Endothelial cell of umbilical vein (primary cell): ENCODE measurements around the gene CPNE8. TPM values are rescaled to one million over a fixed set of nuclear protein-coding genes. Genes with fewer than 3 reads are reported as not detected.

Experiments
- BruUV-seq: library from RNA; stranded (reverse); fragments of 400-500 nt; replicated peaks from 2 replicates; lab custom pipeline; 2021; lab: Mats Ljungman, UMichigan
- CTCF ChIA-PET: fragments of 300-600, 350-600 bp; sonication (Branson Sonifier 250); formaldehyde crosslinking; loops from one replicate; lab custom pipeline; 2021; ENCODE audit warnings: antibody characterized with exemption, inconsistent platforms; lab: Charles Lee
- POLR2A ChIA-PET: fragments of 300-600, 350-600 bp; sonication (Branson Sonifier 250); formaldehyde crosslinking; loops from one replicate; lab custom pipeline; 2021; ENCODE audit warnings: antibody characterized with exemption, inconsistent platforms; lab: Charles Lee
- DNase-seq: peaks from one replicate; pipeline ENCODE4 v3.0.0-alpha.2; 2011; ENCODE audit warnings: low read depth, low spot score
- FAIRE-seq: peaks from 2 replicates; lab custom pipeline; 2011; peaks lifted over from hg19 to GRCh38; lab: Jason Lieb, UNC
- H2AFZ ChIP-seq: 2 replicates; pipeline ENCODE4 v1.6.0; 2012; ENCODE audit warnings: low read depth, low read length, control low read depth, inconsistent platforms
- H3K27ac ChIP-seq: 2 replicates; pipeline ENCODE4 v1.5.1; 2011; ENCODE audit warnings: low read depth, mild to moderate bottlenecking, control low read depth, low read length, moderate library complexity; ENCODE audit not compliant: insufficient read depth
- H3K27me3 ChIP-seq, 2 experiments: 2 replicates each; pipeline versions ENCODE4 v1.6.0 to v1.6.1; 2011; ENCODE audit warnings: low read length in 2 of 2, mixed read lengths in 1 of 2; ENCODE audit not compliant: control insufficient read depth in 2 of 2, insufficient read depth in 2 of 2
- H3K36me3 ChIP-seq, 2 experiments: 2 replicates in 1 of 2; 3 replicates in 1 of 2; pipeline ENCODE4 v1.5.1; 2011; ENCODE audit warnings: low read length in 2 of 2, mild to moderate bottlenecking in 1 of 2, moderate library complexity in 1 of 2; ENCODE audit not compliant: control insufficient read depth in 2 of 2, insufficient read depth in 2 of 2; ENCODE audit errors: extremely low read depth in 1 of 2
- H3K4me1 ChIP-seq: 3 replicates; pipeline ENCODE4 v1.5.1; 2011; ENCODE audit warnings: mild to moderate bottlenecking, low read length; ENCODE audit not compliant: control insufficient read depth, insufficient read depth; ENCODE audit errors: extremely low read depth
- H3K4me2 ChIP-seq: 2 replicates; pipeline ENCODE4 v1.6.1; 2011; ENCODE audit warnings: low read length, control low read depth, mixed read lengths; ENCODE audit not compliant: insufficient read depth
- H3K4me3 ChIP-seq, 3 experiments: fragments of 200-600 bp in 1 of 3; sonication (generic), shearing (Covaris generic) in 1 of 3; replicated peaks in 1 of 3; 2 replicates each; pipeline ENCODE4 v1.5.1; 2011 to 2016; ENCODE audit warnings: control low read depth in 3 of 3, low read length in 3 of 3, mild to moderate bottlenecking in 2 of 3, inconsistent platforms in 1 of 3, low read depth in 1 of 3, moderate library complexity in 1 of 3; ENCODE audit not compliant: insufficient read depth in 1 of 3
- H3K79me2 ChIP-seq: 2 replicates; pipeline ENCODE4 v1.6.0; 2012; ENCODE audit warnings: low read length, inconsistent platforms; ENCODE audit not compliant: control insufficient read depth, insufficient read depth
- H3K9ac ChIP-seq: replicated peaks from 2 replicates; pipeline ENCODE3; 2011; ENCODE audit warnings: low read length, control low read depth; ENCODE audit not compliant: insufficient read depth; ENCODE audit errors: extremely low read depth
- H3K9me1 ChIP-seq: replicated peaks from 3 replicates; pipeline ENCODE4 v1.6.0; 2011; ENCODE audit warnings: mild to moderate bottlenecking, low read length; ENCODE audit not compliant: control insufficient read depth, insufficient read depth; ENCODE audit errors: extremely low read depth
- H3K9me3 ChIP-seq: replicated peaks from 2 replicates; pipeline ENCODE4 v1.5.1; 2012; ENCODE audit warnings: low read length, inconsistent platforms; ENCODE audit not compliant: control insufficient read depth, insufficient read depth
- H4K20me1 ChIP-seq: replicated peaks from 2 replicates; pipeline ENCODE3; 2011; ENCODE audit warnings: mild to moderate bottlenecking, low read length; ENCODE audit not compliant: control insufficient read depth, insufficient read depth; ENCODE audit errors: extremely low read depth
- CTCF ChIP-seq, 2 donors: IDR thresholded peaks; 1 replicate in 1 of 2; 2 replicates in 1 of 2; pipeline ENCODE4 v1.5.1; 2011; ENCODE audit warnings: low read length in 2 of 2, mild to moderate bottlenecking in 2 of 2, moderate library complexity in 2 of 2, control low read depth in 1 of 2, inconsistent platforms in 1 of 2, low read depth in 1 of 2; ENCODE audit not compliant: insufficient read depth in 1 of 2; ENCODE audit errors: extremely low read depth in 1 of 2
- EZH2 ChIP-seq: IDR thresholded peaks from 2 replicates; pipeline ENCODE4 v1.6.1; 2012; ENCODE audit warnings: borderline replicate concordance, low read depth, mild to moderate bottlenecking, moderate library complexity, low read length, inconsistent platforms; ENCODE audit not compliant: severe bottlenecking
- FOS ChIP-seq: IDR thresholded peaks from 2 replicates; pipeline ENCODE4 v1.6.1; 2011; ENCODE audit warnings: mild to moderate bottlenecking, low read length, moderate library complexity, borderline replicate concordance; ENCODE audit not compliant: insufficient read depth
- GATA2 ChIP-seq: IDR thresholded peaks from 2 replicates; pipeline ENCODE4 v1.7.0; 2011; ENCODE audit warnings: low read depth, mild to moderate bottlenecking, moderate library complexity, mixed read lengths, low read length; ENCODE audit not compliant: insufficient read length, insufficient read depth
- JUN ChIP-seq: IDR thresholded peaks from 2 replicates; pipeline ENCODE4 v1.6.1; 2011; ENCODE audit warnings: borderline replicate concordance, low read depth; ENCODE audit not compliant: insufficient read length, insufficient read depth
- MAX ChIP-seq: IDR thresholded peaks from 2 replicates; pipeline ENCODE4 v1.6.1; 2011; ENCODE audit not compliant: insufficient read depth, insufficient read length
- MYC ChIP-seq: IDR thresholded peaks from one replicate; pipeline ENCODE4 v1.6.1; 2011; ENCODE audit warnings: mild to moderate bottlenecking, low read depth, low read length
- POLR2A ChIP-seq: IDR thresholded peaks from 2 replicates; pipeline ENCODE4 v1.6.1; 2012; ENCODE audit warnings: low read depth, mild to moderate bottlenecking, control low read depth, low read length
- POLR2AphosphoS5 ChIP-seq: IDR thresholded peaks from 2 replicates; pipeline ENCODE4 v1.6.1; 2012; ENCODE audit warnings: low read depth, mild to moderate bottlenecking, control low read depth, low read length, moderate library complexity; ENCODE audit not compliant: insufficient read depth
- dilution Hi-C: fragments of 300-500 bp; cut with MboI; formaldehyde crosslinking; loops from one replicate; pipeline ENCODE4 v1.15.0; 2019; ENCODE audit warnings: low sequenced_read_pairs; ENCODE audit not compliant: extremely low pct_ligation_motif_present
- intact Hi-C: fragments of 100-400 bp; cut with micrococcal nuclease; formaldehyde crosslinking; loops from one replicate; pipeline ENCODE4 v1.10.0; 2022
- polyA plus RNA-seq, 4 experiments: library from polyadenylated mRNA; depleted of rRNA in 3 of 4; stranded (reverse) in 3 of 4; unstranded in 1 of 4; fragments of >200 nt; gene quantifications; 2 replicates each; pipeline versions ENCODE4 v1.2.1 to v1.2.3, GENCODE V29; 2011 to 2012; ENCODE audit warnings: missing spikeins in 1 of 4
- total RNA-seq: library from RNA; stranded (reverse); gene quantifications from 2 replicates; pipeline ENCODE4 v1.2.3, GENCODE V29; 2021

Gene CPNE8
- total and polyA plus RNA-seq, 2 donors (not counting 3 experiments of a cell fraction or from before 2014, with no cell fraction given) = 4.4 to 13.7 TPM

GRCh38 chr12:38850461-38850860 is 54.9 kb downstream of the CPNE8 start:
- H3K4me2 ChIP-seq = no peak overlapping the region
- H3K9ac ChIP-seq = no peak overlapping the region
- H3K27me3 ChIP-seq = no peaks in the 10 kb centered on the region
- intact Hi-C loops = no loop called here
- no TSS peak for BruUV-seq
- no peaks in the 10 kb centered on the region for H4K20me1 ChIP-seq
- no peak overlapping the region for H2AFZ ChIP-seq
- no peaks in the 10 kb centered on the region for H3K9me1 ChIP-seq
- POLR2A ChIA-PET = no interaction called here
- DNase-seq (no peak), FAIRE-seq (no peak)
- CTCF ChIA-PET = no interaction called here
- H3K9me3 ChIP-seq = no peaks in the 10 kb centered on the region
- H3K4me1 ChIP-seq = peaks cover 7% of the 10 kb centered on the region
- no peaks in the 10 kb centered on the region for H3K79me2 ChIP-seq
- dilution Hi-C loops = no loop called here
- no peak for TF ChIP-seq MYC
- TF ChIP-seq GATA2 = no peak
- TF ChIP-seq CTCF (IDR thresholded peaks at IDR 0.05; ENCODE audit: extremely low read depth in 1 of 2, insufficient read depth in 1 of 2, low read depth in 1 of 2, low read length in 2 of 2) = no peak
- no peak for TF ChIP-seq FOS
- TF ChIP-seq POLR2A = no peak
- no peak for TF ChIP-seq MAX
- no peak for TF ChIP-seq JUN
- no peak for TF ChIP-seq POLR2AphosphoS5
- TF ChIP-seq EZH2 = no peak
- no peak overlapping the region for H3K27ac ChIP-seq
- H3K4me3 ChIP-seq = no peak overlapping the region
- no peaks in the 10 kb centered on the region for H3K36me3 ChIP-seq
